H9 (cell line): ENCODE measurements around the gene ENTREP3. TPM values are rescaled to one million over a fixed set of nuclear protein-coding genes. Genes with fewer than 3 reads are reported as not detected.

Source experiments
- DNase-seq: peaks from one replicate; pipeline ENCODE4 v3.0.0-alpha.2; 2017
- H2AFZ ChIP-seq: one replicate; pipeline ENCODE4 v1.6.1; 2013; ENCODE audit warnings: mild to moderate bottlenecking, low read length, control low read depth, moderate library complexity
- H2AK5ac ChIP-seq: 2 replicates; pipeline ENCODE4 v1.6.1; 2013; ENCODE audit warnings: low read length, control low read depth, mixed read lengths; ENCODE audit not compliant: insufficient read length
- H2BK120ac ChIP-seq: one replicate; pipeline ENCODE4 v1.6.1; 2013; ENCODE audit warnings: low read depth, mild to moderate bottlenecking, low read length, control low read depth, inconsistent platforms; ENCODE audit not compliant: poor library complexity, severe bottlenecking
- H2BK12ac ChIP-seq: 2 replicates; pipeline ENCODE4 v1.6.1; 2013; ENCODE audit warnings: low read length, control low read depth, mixed read lengths, low read depth; ENCODE audit not compliant: insufficient read length
- H2BK15ac ChIP-seq: 2 replicates; pipeline ENCODE4 v1.6.1; 2013; ENCODE audit warnings: low read depth, low read length, control low read depth
- H2BK20ac ChIP-seq: one replicate; pipeline ENCODE4 v1.6.1; 2013; ENCODE audit warnings: low read depth, mild to moderate bottlenecking, low read length, control low read depth, inconsistent platforms; ENCODE audit not compliant: poor library complexity, severe bottlenecking
- H2BK5ac ChIP-seq: 2 replicates; pipeline ENCODE4 v1.6.1; 2013; ENCODE audit warnings: low read length, control low read depth, mixed read lengths; ENCODE audit not compliant: insufficient read length
- H3K14ac ChIP-seq: 2 replicates; pipeline ENCODE4 v1.6.1; 2013; ENCODE audit warnings: low read length, control low read depth; ENCODE audit not compliant: insufficient read depth
- H3K18ac ChIP-seq: 2 replicates; pipeline ENCODE4 v1.6.1; 2013; ENCODE audit warnings: low read depth, mild to moderate bottlenecking, mixed read lengths, low read length, control low read depth; ENCODE audit not compliant: insufficient read length
- H3K23ac ChIP-seq: 2 replicates; pipeline ENCODE4 v1.6.1; 2013; ENCODE audit warnings: low read length, control low read depth, mixed read lengths, low read depth; ENCODE audit not compliant: insufficient read length
- H3K23me2 ChIP-seq: 2 replicates; pipeline ENCODE4 v1.6.1; 2013; ENCODE audit warnings: low read depth, mild to moderate bottlenecking, mixed read lengths, low read length, control low read depth; ENCODE audit not compliant: insufficient read length, poor library complexity, severe bottlenecking
- H3K27ac ChIP-seq: 2 replicates; pipeline ENCODE4 v1.5.1; 2013; ENCODE audit warnings: low read length, control low read depth, mixed read lengths, low read depth; ENCODE audit not compliant: insufficient read length
- H3K27me3 ChIP-seq: 2 replicates; pipeline ENCODE4 v1.6.1; 2013; ENCODE audit warnings: low read length, control low read depth, inconsistent platforms; ENCODE audit not compliant: insufficient read depth
- H3K4ac ChIP-seq: 2 replicates; pipeline ENCODE4 v1.6.1; 2013; ENCODE audit warnings: low read depth, mild to moderate bottlenecking, control low read depth, inconsistent platforms, low read length, moderate library complexity
- H3K4me1 ChIP-seq: 2 replicates; pipeline ENCODE4 v1.6.1; 2013; ENCODE audit warnings: low read length, control low read depth, inconsistent platforms; ENCODE audit not compliant: insufficient read depth
- H3K4me2 ChIP-seq: 2 replicates; pipeline ENCODE4 v1.6.1; 2013; ENCODE audit warnings: low read length, control low read depth, mixed read lengths; ENCODE audit not compliant: insufficient read length, insufficient read depth
- H3K56ac ChIP-seq: 2 replicates; pipeline ENCODE4 v1.6.1; 2013; ENCODE audit warnings: low read depth, mild to moderate bottlenecking, mixed read lengths, low read length, control low read depth; ENCODE audit not compliant: insufficient read length
- H3K79me1 ChIP-seq: 2 replicates; pipeline ENCODE4 v1.6.1; 2013; ENCODE audit warnings: low read depth, mild to moderate bottlenecking, moderate library complexity, low read length, control low read depth, inconsistent platforms; ENCODE audit not compliant: insufficient read depth, poor library complexity, severe bottlenecking
- H3K79me2 ChIP-seq: 2 replicates; pipeline ENCODE4 v1.6.1; 2013; ENCODE audit warnings: low read length, control low read depth, inconsistent platforms; ENCODE audit not compliant: insufficient read depth
- H3K9ac ChIP-seq: 2 replicates; pipeline ENCODE4 v1.6.1; 2013; ENCODE audit warnings: low read length, control low read depth, mixed read lengths; ENCODE audit not compliant: insufficient read length; ENCODE audit errors: extremely low read depth
- H3K9me3 ChIP-seq: one replicate; pipeline ENCODE4 v1.6.1; 2013; ENCODE audit warnings: low read depth, low read length, inconsistent platforms; ENCODE audit not compliant: control insufficient read depth
- H3T11ph ChIP-seq: one replicate; pipeline ENCODE4 v1.6.1; 2013; ENCODE audit warnings: mild to moderate bottlenecking, low read length, control low read depth, inconsistent platforms
- H4K20me1 ChIP-seq: one replicate; pipeline ENCODE4 v1.6.1; 2013; ENCODE audit not compliant: control insufficient read depth, insufficient read length, insufficient read depth
- H4K5ac ChIP-seq: 2 replicates; pipeline ENCODE4 v1.6.1; 2013; ENCODE audit warnings: low read depth, mild to moderate bottlenecking, mixed read lengths, low read length, control low read depth; ENCODE audit not compliant: insufficient read length
- H4K8ac ChIP-seq: replicated peaks from 2 replicates; pipeline ENCODE4 v1.6.1; 2013; ENCODE audit warnings: low read length, control low read depth, mixed read lengths, low read depth; ENCODE audit not compliant: insufficient read length
- H4K91ac ChIP-seq: 2 replicates; pipeline ENCODE4 v1.6.1; 2013; ENCODE audit warnings: low read depth, mild to moderate bottlenecking, moderate library complexity, mixed read lengths, low read length, control low read depth; ENCODE audit not compliant: insufficient read length
- H3K27ac Mint-ChIP-seq, 3 experiments: 2 replicates in 2 of 3; 3 replicates in 1 of 3; pipeline ENCODE4 v1.8.0; 2020 to 2021; ENCODE audit warnings: mixed read lengths in 3 of 3, mild to moderate bottlenecking in 1 of 3, moderate library complexity in 1 of 3
- H3K27me3 Mint-ChIP-seq: 2 replicates; pipeline ENCODE4 v1.8.0; 2021; ENCODE audit warnings: low read depth, mild to moderate bottlenecking, moderate library complexity, mixed read lengths
- H3K36me3 Mint-ChIP-seq, 3 experiments: 2 replicates in 2 of 3; 3 replicates in 1 of 3; pipeline ENCODE4 v1.8.0; 2020 to 2021; ENCODE audit warnings: low read depth in 3 of 3, mixed read lengths in 3 of 3; ENCODE audit not compliant: insufficient read depth in 1 of 3
- H3K4me1 Mint-ChIP-seq, 2 experiments: 2 replicates each; pipeline ENCODE4 v1.8.0; 2020; ENCODE audit warnings: mixed read lengths in 2 of 2
- H3K4me3 Mint-ChIP-seq, 2 experiments: 2 replicates in 1 of 2; 3 replicates in 1 of 2; pipeline ENCODE4 v1.8.0; 2020 to 2021; ENCODE audit warnings: mild to moderate bottlenecking in 2 of 2, mixed read lengths in 2 of 2, moderate library complexity in 1 of 2
- H3K9me3 Mint-ChIP-seq, 2 experiments: 2 replicates in 1 of 2; 3 replicates in 1 of 2; pipeline ENCODE4 v1.8.0; 2020; ENCODE audit warnings: mild to moderate bottlenecking in 2 of 2, mixed read lengths in 2 of 2, moderate library complexity in 1 of 2
- WGBS: extraction: QIAGEN DNeasy Blood & Tissue Kit; methylation state at CpG from one replicate; pipeline ENCODE4 v1.1.7; 2013; ENCODE audit warnings: missing lambda C conversion rate, low lambda C conversion rate, mixed read lengths; ENCODE audit not compliant: insufficient read length; ENCODE audit errors: extremely low coverage; 5-methylcytosine and 5-hydroxymethylcytosine counted together
- total RNA-seq: library from RNA; stranded (reverse); gene quantifications from 2 replicates; pipeline ENCODE4 v1.2.1, GENCODE V29; 2021
- TF ChIP-seq, protein P1 (sequence below): fragments of 200-600 bp; sonication (generic); conservative IDR thresholded peaks from 3 replicates; pipeline ENCODE4 v1.8.0; 2021; ENCODE audit warnings: antibody characterized with exemption, mild to moderate bottlenecking

Gene ENTREP3
- total RNA-seq, 1 experiment from 2014 or later: 41.0 TPM

DNA sequence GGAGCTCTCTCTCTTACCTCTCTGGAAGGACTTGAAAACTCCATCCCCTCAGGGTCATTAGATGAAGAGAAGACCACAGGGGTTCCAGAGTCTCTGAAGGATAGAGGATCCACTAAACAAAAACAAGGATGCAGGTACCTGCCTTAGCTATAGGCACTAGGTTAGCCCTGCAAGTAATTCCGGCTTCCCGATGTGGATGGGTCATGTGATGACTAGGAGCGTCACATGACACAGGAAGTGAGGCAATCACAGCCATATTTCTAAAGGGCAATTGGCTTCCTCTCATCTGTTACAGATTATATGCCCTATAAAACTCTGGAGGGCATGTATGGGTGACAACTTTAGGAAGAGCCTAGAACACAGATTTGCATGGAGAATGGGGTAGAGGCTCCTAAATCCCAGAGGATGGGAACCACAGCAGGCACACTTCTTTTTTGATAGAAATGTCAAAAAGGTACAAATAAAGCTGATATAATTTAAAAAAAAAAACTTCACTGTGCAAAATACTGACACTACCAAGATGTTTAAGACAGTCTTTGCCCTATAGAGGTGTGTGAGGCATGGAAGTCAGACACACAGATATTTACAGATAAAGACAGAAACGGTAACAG, 14.1 kb downstream of the ENTREP3 start:
- peak overlapping the region; percentile 42 to 94 (median 67); a peak in 6 of 7 replicates for H3K27ac Mint-ChIP-seq
- no CpG with 5 or more reads among the region's 4 CpGs for WGBS
- H2BK120ac ChIP-seq: no peak overlapping the region
- peaks cover 9% of the 10 kb centered on the region for H3K23me2 ChIP-seq
- peaks cover 0 to 3% of the 10 kb centered on the region in 2 experiments; a peak in 1 of 5 replicates for H3K9me3 Mint-ChIP-seq
- H3K14ac ChIP-seq: no peak overlapping the region
- peak; percentile 78 for DNase-seq
- no peak overlapping the region for H3K23ac ChIP-seq
- H4K20me1 ChIP-seq: no peaks in the 10 kb centered on the region
- no peak overlapping the region for H2BK20ac ChIP-seq
- H3K27me3 ChIP-seq: no peaks in the 10 kb centered on the region; the same call in 1 of the 2 replicates
- peaks cover 28 to 34% of the 10 kb centered on the region in 2 experiments for H3K4me1 Mint-ChIP-seq
- no peak overlapping the region for H3K56ac ChIP-seq
- no peaks in the 10 kb centered on the region for H3K4me1 ChIP-seq
- no peak overlapping the region for H2BK5ac ChIP-seq
- H3K9ac ChIP-seq: peak overlapping the region; percentile 35
- no peak overlapping the region for H2AFZ ChIP-seq
- H3K27me3 Mint-ChIP-seq: peaks cover 26% of the 10 kb centered on the region
- H3K79me2 ChIP-seq: no peaks in the 10 kb centered on the region
- no peaks in the 10 kb centered on the region for H3K79me1 ChIP-seq
- no peak overlapping the region for H2BK15ac ChIP-seq
- no peak overlapping the region for H2BK12ac ChIP-seq
- no peak overlapping the region for H2AK5ac ChIP-seq
- H3K9me3 ChIP-seq: no peaks in the 10 kb centered on the region
- H4K5ac ChIP-seq: no peak overlapping the region
- no peak overlapping the region for H3K18ac ChIP-seq
- H3T11ph ChIP-seq: no peak overlapping the region
- H3K27ac ChIP-seq: no peak overlapping the region
- H4K91ac ChIP-seq: no peak overlapping the region
- H3K4me3 Mint-ChIP-seq: peak overlapping the region; percentile 68 to 81
- no peak overlapping the region for H4K8ac ChIP-seq
- TF ChIP-seq, protein P1, sequence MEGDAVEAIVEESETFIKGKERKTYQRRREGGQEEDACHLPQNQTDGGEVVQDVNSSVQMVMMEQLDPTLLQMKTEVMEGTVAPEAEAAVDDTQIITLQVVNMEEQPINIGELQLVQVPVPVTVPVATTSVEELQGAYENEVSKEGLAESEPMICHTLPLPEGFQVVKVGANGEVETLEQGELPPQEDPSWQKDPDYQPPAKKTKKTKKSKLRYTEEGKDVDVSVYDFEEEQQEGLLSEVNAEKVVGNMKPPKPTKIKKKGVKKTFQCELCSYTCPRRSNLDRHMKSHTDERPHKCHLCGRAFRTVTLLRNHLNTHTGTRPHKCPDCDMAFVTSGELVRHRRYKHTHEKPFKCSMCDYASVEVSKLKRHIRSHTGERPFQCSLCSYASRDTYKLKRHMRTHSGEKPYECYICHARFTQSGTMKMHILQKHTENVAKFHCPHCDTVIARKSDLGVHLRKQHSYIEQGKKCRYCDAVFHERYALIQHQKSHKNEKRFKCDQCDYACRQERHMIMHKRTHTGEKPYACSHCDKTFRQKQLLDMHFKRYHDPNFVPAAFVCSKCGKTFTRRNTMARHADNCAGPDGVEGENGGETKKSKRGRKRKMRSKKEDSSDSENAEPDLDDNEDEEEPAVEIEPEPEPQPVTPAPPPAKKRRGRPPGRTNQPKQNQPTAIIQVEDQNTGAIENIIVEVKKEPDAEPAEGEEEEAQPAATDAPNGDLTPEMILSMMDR: no peak
- H3K4ac ChIP-seq: no peak overlapping the region
- H3K36me3 Mint-ChIP-seq: peaks cover 2 to 22% (median 21%) of the 10 kb centered on the region in 3 experiments; a peak in 6 of 7 replicates
- H3K4me2 ChIP-seq: peak overlapping the region; percentile 66
